Measurements from ENCODE around the gene IFNLR1. TPM values are rescaled to one million over a fixed set of nuclear protein-coding genes. Genes with fewer than 3 reads are reported as not detected.

IFNLR1 gene
- polyA plus RNA-seq, 1 donor (not counting 4 experiments of a cell fraction or from before 2014, with no cell fraction given) = 3.4 TPM

DNA sequence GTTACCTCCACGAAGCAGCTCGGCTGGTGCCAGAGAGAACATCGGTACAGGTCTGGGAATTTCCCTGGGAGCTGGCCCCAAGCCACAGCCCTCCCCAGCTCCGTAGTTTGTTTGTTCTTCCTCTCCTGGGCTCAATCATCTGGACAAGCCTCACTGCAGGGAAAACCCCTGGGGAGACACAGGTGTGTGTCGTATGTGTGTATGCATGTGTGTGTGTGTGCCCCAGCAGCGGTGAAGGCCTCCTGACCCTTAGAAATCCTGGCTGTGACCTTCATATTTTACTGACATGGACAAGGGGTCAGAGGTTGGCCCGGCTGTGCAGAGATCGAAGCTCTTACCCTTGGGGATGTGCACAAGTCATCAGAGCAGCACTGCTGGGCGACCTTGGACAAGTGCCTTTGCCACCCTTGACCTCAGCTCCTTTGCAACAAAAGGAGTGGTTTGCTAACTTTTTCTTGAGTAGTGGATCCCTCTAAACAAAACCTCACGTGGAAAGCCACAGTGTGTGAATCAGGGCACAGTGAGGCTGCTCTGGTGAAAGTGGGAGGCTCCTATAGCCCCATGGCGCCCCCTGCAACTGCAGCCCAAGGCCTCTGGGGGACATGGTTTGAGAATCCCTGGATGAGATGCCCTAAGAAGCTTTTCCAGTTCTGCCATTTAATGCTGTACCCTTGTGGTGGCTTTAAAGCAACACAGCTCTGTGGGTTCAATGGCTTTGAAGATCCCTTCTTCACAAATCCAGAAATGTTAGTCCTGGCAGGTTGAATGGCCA is 31.9 kb downstream of the IFNLR1 start:
- H3K79me2 ChIP-seq (ENCODE audit: control insufficient read depth, insufficient read depth, low read length) = no peaks in the 10 kb centered on the region
- dilution Hi-C loops (cut with MboI; ENCODE audit: extremely low pct_ligation_motif_present, low sequenced_read_pairs) = no loop called here
- no peaks in the 10 kb centered on the region for H4K20me1 ChIP-seq (ENCODE audit: control insufficient read depth, extremely low read depth, insufficient read depth, low read length)
- no peaks in the 10 kb centered on the region for H3K9me3 ChIP-seq (ENCODE audit: control insufficient read depth, low read depth, low read length)
- no peak for DNase-seq (ENCODE audit: low read depth, low spot score)
- no peak overlapping the region for H3K4me3 ChIP-seq (ENCODE audit: control insufficient read depth in 2 of 3, extremely low read depth in 1 of 3, insufficient read depth in 2 of 3, low read depth in 1 of 3, low read length in 3 of 3)
- TF ChIP-seq CTCF (optimal IDR thresholded peaks at IDR 0.05 in 1 of 3, IDR thresholded peaks at IDR 0.05 in 1 of 3, conservative IDR thresholded peaks at IDR 0.05 in 1 of 3; ENCODE audit: extremely low read depth in 1 of 3, insufficient read depth in 2 of 3, low read length in 3 of 3) (peak; percentile 12 to 18 (median 13)), EZH2 (IDR thresholded peaks at IDR 0.05; ENCODE audit: low read length) (no peak)
- no peaks in the 10 kb centered on the region for H3K27me3 ChIP-seq (ENCODE audit: control insufficient read depth, extremely low read depth, insufficient read depth, low read length)
- no peak overlapping the region for H3K9ac ChIP-seq (ENCODE audit: control insufficient read depth, extremely low read depth, insufficient read depth, low read length)
- no peaks in the 10 kb centered on the region for H3K9me1 ChIP-seq (ENCODE audit: control insufficient read depth, extremely low read depth, insufficient read depth, low read length)
- FAIRE-seq = peak; percentile 13
- no peak overlapping the region for H3K4me2 ChIP-seq (ENCODE audit: control insufficient read depth, extremely low read depth, insufficient read depth, low read depth, low read length)
- H3K36me3 ChIP-seq (ENCODE audit: control insufficient read depth in 2 of 2, extremely low read depth in 1 of 2, insufficient read depth in 2 of 2, low read length in 2 of 2) = peaks cover 0 to 3% of the 10 kb centered on the region in 2 experiments
- H3K27ac ChIP-seq (ENCODE audit: control insufficient read depth, insufficient read depth, low read length) = no peak overlapping the region
- H2AFZ ChIP-seq (ENCODE audit: control insufficient read depth, low read length) = no peak overlapping the region
- peaks cover 12% of the 10 kb centered on the region for H3K4me1 ChIP-seq (ENCODE audit: control insufficient read depth, extremely low read depth, insufficient read depth, low read length)

GRCh38 chr1:24154215-24154614 is 32.9 kb downstream of the IFNLR1 start:
- no peaks in the 10 kb centered on the region for H3K9me3 ChIP-seq (ENCODE audit: control insufficient read depth, low read depth, low read length)
- dilution Hi-C loops (cut with MboI; ENCODE audit: extremely low pct_ligation_motif_present, low sequenced_read_pairs) = no loop called here
- H2AFZ ChIP-seq (ENCODE audit: control insufficient read depth, low read length) = no peak overlapping the region
- no peaks in the 10 kb centered on the region for H4K20me1 ChIP-seq (ENCODE audit: control insufficient read depth, extremely low read depth, insufficient read depth, low read length)
- no peaks in the 10 kb centered on the region for H3K27me3 ChIP-seq (ENCODE audit: control insufficient read depth, extremely low read depth, insufficient read depth, low read length)
- H3K4me2 ChIP-seq (ENCODE audit: control insufficient read depth, extremely low read depth, insufficient read depth, low read depth, low read length) = no peak overlapping the region
- H3K4me1 ChIP-seq (ENCODE audit: control insufficient read depth, extremely low read depth, insufficient read depth, low read length) = peaks cover 21% of the 10 kb centered on the region
- no peak overlapping the region for H3K4me3 ChIP-seq (ENCODE audit: control insufficient read depth in 2 of 3, extremely low read depth in 1 of 3, insufficient read depth in 2 of 3, low read depth in 1 of 3, low read length in 3 of 3)
- DNase-seq (ENCODE audit: low read depth, low spot score) = no peak
- H3K9ac ChIP-seq (ENCODE audit: control insufficient read depth, extremely low read depth, insufficient read depth, low read length) = no peak overlapping the region
- H3K79me2 ChIP-seq (ENCODE audit: control insufficient read depth, insufficient read depth, low read length) = no peaks in the 10 kb centered on the region
- FAIRE-seq = no peak
- no peak for TF ChIP-seq CTCF (optimal IDR thresholded peaks at IDR 0.05 in 1 of 3, IDR thresholded peaks at IDR 0.05 in 1 of 3, conservative IDR thresholded peaks at IDR 0.05 in 1 of 3; ENCODE audit: extremely low read depth in 1 of 3, insufficient read depth in 2 of 3, low read length in 3 of 3)
- TF ChIP-seq EZH2 (IDR thresholded peaks at IDR 0.05; ENCODE audit: low read length) = no peak
- H3K9me1 ChIP-seq (ENCODE audit: control insufficient read depth, extremely low read depth, insufficient read depth, low read length) = no peaks in the 10 kb centered on the region
- H3K36me3 ChIP-seq (ENCODE audit: control insufficient read depth in 2 of 2, extremely low read depth in 1 of 2, insufficient read depth in 2 of 2, low read length in 2 of 2) = peaks cover 0 to 1% of the 10 kb centered on the region in 2 experiments
- no peak overlapping the region for H3K27ac ChIP-seq (ENCODE audit: control insufficient read depth, insufficient read depth, low read length)
